HUES48 (cell line): ENCODE results near the gene NMNAT3.

Experiments
- H3K27ac ChIP-seq: one replicate; pipeline ENCODE4 v1.7.0; 2013; ENCODE audit warnings: low read depth, low read length, inconsistent platforms
- H3K27me3 ChIP-seq: 2 replicates; pipeline ENCODE4 v1.6.1; 2013; ENCODE audit warnings: mild to moderate bottlenecking, low read length; ENCODE audit not compliant: control insufficient read depth, insufficient read depth
- H3K36me3 ChIP-seq: 2 replicates; pipeline ENCODE4 v1.6.1; 2013; ENCODE audit warnings: low read length; ENCODE audit not compliant: control insufficient read depth, insufficient read depth
- H3K4me1 ChIP-seq: 2 replicates; pipeline ENCODE4 v1.6.1; 2013; ENCODE audit warnings: mild to moderate bottlenecking, low read length; ENCODE audit not compliant: control insufficient read depth, insufficient read depth
- H3K4me3 ChIP-seq: 2 replicates; pipeline ENCODE4 v1.5.1; 2013; ENCODE audit warnings: mild to moderate bottlenecking, low read depth, low read length
- H3K9ac ChIP-seq: 2 replicates; pipeline ENCODE4 v1.6.1; 2013; ENCODE audit warnings: mild to moderate bottlenecking, low read depth, low read length, moderate library complexity
- H3K9me3 ChIP-seq: 2 replicates; pipeline ENCODE4 v1.6.1; 2013; ENCODE audit warnings: low read length; ENCODE audit not compliant: control insufficient read depth, insufficient read depth

Gene NMNAT3

GRCh38 chr3:139636511-139636910 lies 41.3 kb downstream of the NMNAT3 start:
- H3K9me3 ChIP-seq = no peaks in the 10 kb centered on the region
- H3K9ac ChIP-seq = no peak overlapping the region
- H3K4me1 ChIP-seq = no peaks in the 10 kb centered on the region
- H3K27ac ChIP-seq = no peak overlapping the region
- H3K4me3 ChIP-seq = no peak overlapping the region
- no peaks in the 10 kb centered on the region for H3K27me3 ChIP-seq
- no peaks in the 10 kb centered on the region for H3K36me3 ChIP-seq

GRCh38 chr3:139634111-139634635 lies 43.6 kb downstream of the NMNAT3 start:
- H3K9me3 ChIP-seq = no peaks in the 10 kb centered on the region
- no peaks in the 10 kb centered on the region for H3K36me3 ChIP-seq
- no peak overlapping the region for H3K4me3 ChIP-seq
- H3K27ac ChIP-seq = no peak overlapping the region
- H3K4me1 ChIP-seq = no peaks in the 10 kb centered on the region
- no peak overlapping the region for H3K9ac ChIP-seq
- H3K27me3 ChIP-seq = no peaks in the 10 kb centered on the region

- Histone ChIP-seq H3K4me1 (no peaks in the 10 kb centered on the region), H3K9ac (no peak overlapping the region), H3K27me3 (no peaks in the 10 kb centered on the region), H3K4me3 (no peak overlapping the region), H3K36me3 (no peaks in the 10 kb centered on the region), H3K9me3 (no peaks in the 10 kb centered on the region), H3K27ac (no peak overlapping the region)
Measured at GRCh38 chr3:139633511-139633910, 44.3 kb downstream of the NMNAT3 start.

- Histone ChIP-seq H3K4me3 (no peak overlapping the region), H3K4me1 (no peaks in the 10 kb centered on the region), H3K9me3 (no peaks in the 10 kb centered on the region), H3K27me3 (no peaks in the 10 kb centered on the region), H3K9ac (no peak overlapping the region), H3K36me3 (no peaks in the 10 kb centered on the region), H3K27ac (no peak overlapping the region)
Measured at GRCh38 chr3:139630542-139630941, 47.2 kb downstream of the NMNAT3 start.

- Histone ChIP-seq H3K4me1 (no peaks in the 10 kb centered on the region), H3K27me3 (no peaks in the 10 kb centered on the region), H3K27ac (no peak overlapping the region), H3K9ac (no peak overlapping the region), H3K36me3 (no peaks in the 10 kb centered on the region), H3K9me3 (no peaks in the 10 kb centered on the region), H3K4me3 (no peak overlapping the region)
Measured at GRCh38 chr3:139629033-139629432, 48.7 kb downstream of the NMNAT3 start.

GRCh38 chr3:139627759-139628158 lies 50.0 kb downstream of the NMNAT3 start:
- Histone ChIP-seq H3K36me3 (no peaks in the 10 kb centered on the region), H3K27me3 (no peaks in the 10 kb centered on the region), H3K9me3 (no peaks in the 10 kb centered on the region), H3K4me1 (no peaks in the 10 kb centered on the region), H3K9ac (no peak overlapping the region), H3K27ac (no peak overlapping the region), H3K4me3 (no peak overlapping the region)

GRCh38 chr3:139620438-139620837 lies 57.3 kb downstream of the NMNAT3 start:
- no peak overlapping the region for H3K9ac ChIP-seq
- H3K27me3 ChIP-seq = no peaks in the 10 kb centered on the region
- H3K36me3 ChIP-seq = no peaks in the 10 kb centered on the region
- H3K4me1 ChIP-seq = no peaks in the 10 kb centered on the region
- H3K27ac ChIP-seq = no peak overlapping the region
- H3K4me3 ChIP-seq = no peak overlapping the region
- H3K9me3 ChIP-seq = no peaks in the 10 kb centered on the region

- no peaks in the 10 kb centered on the region for H3K4me1 ChIP-seq
- no peaks in the 10 kb centered on the region for H3K9me3 ChIP-seq
- H3K36me3 ChIP-seq = no peaks in the 10 kb centered on the region
- no peak overlapping the region for H3K4me3 ChIP-seq
- no peaks in the 10 kb centered on the region for H3K27me3 ChIP-seq
- H3K27ac ChIP-seq = no peak overlapping the region
- no peak overlapping the region for H3K9ac ChIP-seq
Measured at GRCh38 chr3:139619484-139619883, 58.3 kb downstream of the NMNAT3 start.

GRCh38 chr3:139617672-139618268 lies 60.0 kb downstream of the NMNAT3 start:
- no peak overlapping the region for H3K4me3 ChIP-seq
- H3K9me3 ChIP-seq = no peaks in the 10 kb centered on the region
- H3K9ac ChIP-seq = no peak overlapping the region
- no peaks in the 10 kb centered on the region for H3K27me3 ChIP-seq
- H3K4me1 ChIP-seq = no peaks in the 10 kb centered on the region
- no peaks in the 10 kb centered on the region for H3K36me3 ChIP-seq
- H3K27ac ChIP-seq = no peak overlapping the region

- H3K27ac ChIP-seq = no peak overlapping the region
- no peaks in the 10 kb centered on the region for H3K36me3 ChIP-seq
- H3K4me3 ChIP-seq = no peak overlapping the region
- H3K9me3 ChIP-seq = no peaks in the 10 kb centered on the region
- no peak overlapping the region for H3K9ac ChIP-seq
- H3K27me3 ChIP-seq = no peaks in the 10 kb centered on the region
- peaks cover 11% of the 10 kb centered on the region for H3K4me1 ChIP-seq
Measured at GRCh38 chr3:139611528-139611927, 66.2 kb downstream of the NMNAT3 start.

- no peaks in the 10 kb centered on the region for H3K36me3 ChIP-seq
- H3K27me3 ChIP-seq = no peaks in the 10 kb centered on the region
- H3K27ac ChIP-seq = no peak overlapping the region
- H3K9me3 ChIP-seq = no peaks in the 10 kb centered on the region
- H3K9ac ChIP-seq = no peak overlapping the region
- H3K4me1 ChIP-seq = peaks cover 11% of the 10 kb centered on the region
- no peak overlapping the region for H3K4me3 ChIP-seq
Measured at GRCh38 chr3:139610886-139611285, 66.9 kb downstream of the NMNAT3 start.
